Measurements from ENCODE around the gene RBFA. TPM values are rescaled to one million over a fixed set of nuclear protein-coding genes. Genes with fewer than 3 reads are reported as not detected.

RBFA gene
- total RNA-seq, 1 experiment from 2014 or later: 25.1 TPM

DNA sequence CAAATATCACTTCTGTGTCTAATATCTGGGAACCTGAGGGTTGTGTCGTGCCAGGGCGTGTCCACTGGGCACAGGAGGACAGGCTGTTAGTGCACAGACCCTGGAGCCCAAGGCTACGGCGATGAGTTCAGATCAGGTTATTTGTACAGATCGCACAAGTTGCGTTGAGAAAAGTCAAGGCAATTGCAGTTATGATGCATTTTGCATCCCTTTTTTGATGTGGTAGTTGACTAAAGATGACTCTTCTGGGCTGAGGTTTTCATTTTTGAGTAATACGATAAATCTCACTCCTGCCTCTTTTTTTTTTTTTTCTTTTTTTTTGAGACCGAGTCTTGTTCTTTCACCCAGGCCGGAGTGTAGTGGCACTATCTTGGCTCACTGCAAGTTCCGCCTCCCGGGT, 7.2 kb downstream of the RBFA start:
- H3K79me2 ChIP-seq (ENCODE audit: low read depth): peaks cover 9% of the 10 kb centered on the region
- no peaks in the 10 kb centered on the region for H3F3A ChIP-seq (ENCODE audit: insufficient read depth, low read depth)
- no peak overlapping the region for H3K27ac ChIP-seq
- no peak overlapping the region for H3K4me3 ChIP-seq
- no peak overlapping the region for H3K4me2 ChIP-seq
- ChIA-PET CTCF (no interaction called here), POLR2A (ENCODE audit: unreplicated experiment) (no interaction called here)
- DNase-seq: no peak
- no peaks in the 10 kb centered on the region for H4K20me1 ChIP-seq (ENCODE audit: insufficient read depth)
- no peak for TF ChIP-seq EZH2 (IDR thresholded peaks at IDR 0.05; ENCODE audit: low read depth)
- TF ChIP-seq, protein P1, sequence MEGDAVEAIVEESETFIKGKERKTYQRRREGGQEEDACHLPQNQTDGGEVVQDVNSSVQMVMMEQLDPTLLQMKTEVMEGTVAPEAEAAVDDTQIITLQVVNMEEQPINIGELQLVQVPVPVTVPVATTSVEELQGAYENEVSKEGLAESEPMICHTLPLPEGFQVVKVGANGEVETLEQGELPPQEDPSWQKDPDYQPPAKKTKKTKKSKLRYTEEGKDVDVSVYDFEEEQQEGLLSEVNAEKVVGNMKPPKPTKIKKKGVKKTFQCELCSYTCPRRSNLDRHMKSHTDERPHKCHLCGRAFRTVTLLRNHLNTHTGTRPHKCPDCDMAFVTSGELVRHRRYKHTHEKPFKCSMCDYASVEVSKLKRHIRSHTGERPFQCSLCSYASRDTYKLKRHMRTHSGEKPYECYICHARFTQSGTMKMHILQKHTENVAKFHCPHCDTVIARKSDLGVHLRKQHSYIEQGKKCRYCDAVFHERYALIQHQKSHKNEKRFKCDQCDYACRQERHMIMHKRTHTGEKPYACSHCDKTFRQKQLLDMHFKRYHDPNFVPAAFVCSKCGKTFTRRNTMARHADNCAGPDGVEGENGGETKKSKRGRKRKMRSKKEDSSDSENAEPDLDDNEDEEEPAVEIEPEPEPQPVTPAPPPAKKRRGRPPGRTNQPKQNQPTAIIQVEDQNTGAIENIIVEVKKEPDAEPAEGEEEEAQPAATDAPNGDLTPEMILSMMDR (conservative IDR thresholded peaks at IDR 0.05): no peak
- no peaks in the 10 kb centered on the region for H3K9me2 ChIP-seq (ENCODE audit: insufficient read depth)
- intact Hi-C loops (cut with micrococcal nuclease; ENCODE audit: unreplicated experiment): no loop called here
- peaks cover 14% of the 10 kb centered on the region; the same call in 1 of the 2 replicates for H3K36me3 ChIP-seq (ENCODE audit: low read depth)
- BruUV-seq (replicated peaks): no TSS peak
- H3K4me1 ChIP-seq (replicated peaks; ENCODE audit: insufficient read depth): no peaks in the 10 kb centered on the region
- H3K27me3 ChIP-seq (ENCODE audit: insufficient read depth, low read depth): no peaks in the 10 kb centered on the region
- H2AFZ ChIP-seq: no peak overlapping the region
- no peaks in the 10 kb centered on the region for H3K9me3 ChIP-seq (ENCODE audit: insufficient read depth, low read depth)

GRCh38 chr18:80042785-80043184, 8.6 kb downstream of the RBFA start:
- no peaks in the 10 kb centered on the region for H3K79me2 ChIP-seq (ENCODE audit: low read depth)
- BruUV-seq (replicated peaks): no TSS peak
- H3K36me3 ChIP-seq (ENCODE audit: low read depth): peaks cover 14% of the 10 kb centered on the region; the same call in 1 of the 2 replicates
- no peaks in the 10 kb centered on the region for H4K20me1 ChIP-seq (ENCODE audit: insufficient read depth)
- H3K4me3 ChIP-seq: no peak overlapping the region
- no peaks in the 10 kb centered on the region for H3K4me1 ChIP-seq (replicated peaks; ENCODE audit: insufficient read depth)
- H3K9me2 ChIP-seq (ENCODE audit: insufficient read depth): no peaks in the 10 kb centered on the region
- no peak overlapping the region for H3K27ac ChIP-seq
- DNase-seq: no peak
- H3K4me2 ChIP-seq: no peak overlapping the region
- no peak for TF ChIP-seq EZH2 (IDR thresholded peaks at IDR 0.05; ENCODE audit: low read depth)
- TF ChIP-seq, protein P1 (conservative IDR thresholded peaks at IDR 0.05): no peak
- H3F3A ChIP-seq (ENCODE audit: insufficient read depth, low read depth): no peaks in the 10 kb centered on the region
- CTCF ChIA-PET: no interaction called here
- intact Hi-C loops (cut with micrococcal nuclease; ENCODE audit: unreplicated experiment): no loop called here
- H3K9me3 ChIP-seq (ENCODE audit: insufficient read depth, low read depth): no peaks in the 10 kb centered on the region
- POLR2A ChIA-PET (ENCODE audit: unreplicated experiment): no interaction called here
- H2AFZ ChIP-seq: no peak overlapping the region
- H3K27me3 ChIP-seq (ENCODE audit: insufficient read depth, low read depth): no peaks in the 10 kb centered on the region

DNA sequence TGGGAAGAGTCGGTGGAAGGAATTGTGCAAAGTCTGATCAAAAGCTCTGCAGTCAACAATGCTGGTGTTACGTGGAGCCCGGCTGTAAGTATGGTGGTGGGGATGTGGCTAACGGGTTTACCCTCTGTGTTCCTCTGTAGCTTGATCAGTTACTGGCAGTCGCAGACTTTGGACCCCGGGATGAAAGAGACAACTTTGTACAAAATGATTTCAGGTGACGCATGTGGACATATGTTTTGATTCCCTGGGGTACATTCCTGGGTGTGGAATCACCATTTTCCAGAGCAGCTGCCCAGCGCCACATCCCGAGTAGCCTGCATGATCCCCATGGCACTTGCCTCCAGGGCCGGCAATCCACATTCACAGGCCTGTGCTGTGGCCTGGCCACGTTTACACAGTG, 9.8 kb downstream of the RBFA start:
- intact Hi-C loops (cut with micrococcal nuclease; ENCODE audit: unreplicated experiment): no loop called here
- DNase-seq: no peak
- Histone ChIP-seq H3K9me2 (ENCODE audit: insufficient read depth) (no peaks in the 10 kb centered on the region), H3K4me1 (replicated peaks; ENCODE audit: insufficient read depth) (no peaks in the 10 kb centered on the region), H3F3A (ENCODE audit: insufficient read depth, low read depth) (no peaks in the 10 kb centered on the region), H3K79me2 (ENCODE audit: low read depth) (no peaks in the 10 kb centered on the region), H2AFZ (no peak overlapping the region), H3K4me2 (no peak overlapping the region), H4K20me1 (ENCODE audit: insufficient read depth) (no peaks in the 10 kb centered on the region), H3K36me3 (ENCODE audit: low read depth) (peaks cover 8% of the 10 kb centered on the region; the same call in 1 of the 2 replicates), H3K4me3 (no peak overlapping the region), H3K27ac (no peak overlapping the region), H3K27me3 (ENCODE audit: insufficient read depth, low read depth) (no peaks in the 10 kb centered on the region), H3K9me3 (ENCODE audit: insufficient read depth, low read depth) (no peaks in the 10 kb centered on the region)
- BruUV-seq (replicated peaks): no TSS peak
- ChIA-PET CTCF (no interaction called here), POLR2A (ENCODE audit: unreplicated experiment) (no interaction called here)
- no peak for TF ChIP-seq EZH2 (IDR thresholded peaks at IDR 0.05; ENCODE audit: low read depth)
- TF ChIP-seq, protein P1 (conservative IDR thresholded peaks at IDR 0.05): no peak
